Heart left ventricle (tissue), 16 donors: ENCODE results near the gene MCM7. TPM values are rescaled to one million over a fixed set of nuclear protein-coding genes. Genes with fewer than 3 reads are reported as not detected.

ENCODE experiments used
- ATAC-seq, 4 donors: fragments of 200-7000 bp; cut with Tn5 transposase; one replicate each; pipeline ENCODE4 v1.9.1; 2020 to 2022; ENCODE audit warnings: moderate library complexity in 4 of 4, mild to moderate bottlenecking in 3 of 4, moderate number of reproducible peaks in 1 of 4
- DNase-seq, 5 donors: peaks; one replicate each; pipeline ENCODE4 v3.0.0-alpha.2; 2020
- H3K27ac ChIP-seq, 12 donors: fragments of 200-600 bp; sonication (generic) in 4 of 12; one replicate each; pipeline versions ENCODE4 v1.5.0 to v1.8.0; 2016 to 2022; ENCODE audit warnings: mild to moderate bottlenecking in 2 of 12
- H3K27me3 ChIP-seq, 9 donors: fragments of 200-600 bp; sonication (generic) in 2 of 9; one replicate each; pipeline versions ENCODE4 v1.5.1 to v1.8.0; 2016 to 2022; ENCODE audit warnings: mild to moderate bottlenecking in 3 of 9
- H3K36me3 ChIP-seq, 9 donors: fragments of 200-600 bp; sonication (generic) in 2 of 9; one replicate each; pipeline versions ENCODE4 v1.5.0 to v1.8.0; 2018 to 2022; ENCODE audit warnings: mild to moderate bottlenecking in 2 of 9
- H3K4me1 ChIP-seq, 12 donors: fragments of 200-600 bp; sonication (generic) in 4 of 12; one replicate each; pipeline versions ENCODE4 v1.5.0 to v1.8.0; 2016 to 2022; ENCODE audit warnings: mild to moderate bottlenecking in 3 of 12
- H3K4me3 ChIP-seq, 12 donors: fragments of 200-600 bp; sonication (generic) in 4 of 12; one replicate each; pipeline versions ENCODE4 v1.5.0 to v1.8.0; 2017 to 2022; ENCODE audit warnings: mild to moderate bottlenecking in 9 of 12, moderate library complexity in 4 of 12
- H3K9me3 ChIP-seq, 12 donors: fragments of 200-600 bp; sonication (generic) in 4 of 12; one replicate each; pipeline versions ENCODE4 v1.5.0 to v1.8.0; 2016 to 2022; ENCODE audit warnings: mild to moderate bottlenecking in 1 of 12
- POLR2A ChIP-seq, 2 donors: fragments of 450-650 bp; IDR thresholded peaks; one replicate each; pipeline ENCODE4 v1.6.1; 2017; ENCODE audit warnings: antibody characterized with exemption in 2 of 2, mild to moderate bottlenecking in 2 of 2, moderate library complexity in 2 of 2
- WGBS, 4 donors: extraction: QIAGEN DNeasy Blood & Tissue Kit in 2 of 4; methylation state at CpG; one replicate each; pipeline versions ENCODE4 v1.1.5 to v1.1.7; 2013 to 2018; 5-methylcytosine and 5-hydroxymethylcytosine counted together
- intact Hi-C, 10 donors: fragments of 100-400 bp; cut with DNase I; formaldehyde crosslinking; loops; one replicate each; pipeline versions ENCODE4 v1.11.1 to v1.14.2; 2022
- polyA plus RNA-seq, 2 donors: library from polyadenylated mRNA; stranded (reverse); fragments of 200-250 nt; gene quantifications; one replicate each; pipeline ENCODE4 v1.2.3, GENCODE V29; 2013
- total RNA-seq, 9 donors: library from RNA; depleted of rRNA in 2 of 9; stranded (reverse); fragments of >200 nt in 2 of 9; fragmentation: NEBNext Ultra II Directional in 3 of 9; extraction: Animal tissue kit (Norgen Biotek cat#: 25700) in 3 of 9; gene quantifications; one replicate each; pipeline versions ENCODE4 v1.1.0 to v1.2.4, GENCODE V29; 2016 to 2023
- TF ChIP-seq, protein P1 (sequence below), 12 donors: fragments of 200-600 bp; sonication (generic) in 4 of 12; IDR thresholded peaks; one replicate each; pipeline versions ENCODE4 v1.5.0 to v1.8.0; 2018 to 2022; ENCODE audit warnings: antibody characterized with exemption in 12 of 12, mild to moderate bottlenecking in 5 of 12
- donor health status: ischemic (EF 13 %, LVEDD 7.1; RV severe dilation, severe dysfunction).
- donor health status: healthy with polysubstance abuse.
- donor health status: DM: no; HTN: yes; CAD: no.
- donor health status: DM: no; HTN: no; CAD: no.
- donor health status: ischemic (EF 25% LVEDD 6.9; RV normal size, moderate dysfunction).
- donor health status: ischemic (EF 25% LVEDD 5.7; RV mildly dilated, moderate dysfunction).
- donor health status: healthy.
- donor health status: DM: yes; HTN: yes; CAD: no.
- donor health status: ischemic (EF 35%, LVEDD 5.7; RV mildly dilated, moderate dysfunction).
- donor health status: nonischemic (EF 11% LVEDD 7.7; RV severe dilation, severe dysfunction).
- donor health status: DM: yes; HTN: yes; CAD: no.
- donor health status: PGD.
- donor health status: ischemic (EF 29% LVEDD 5.4; RV normal size, mild dysfunction).
- donor health status: nonischemic (EF 23%, LVEDD 6.1; RV moderate dilation, normal function).

The MCM7 gene
- total and polyA plus RNA-seq, 11 donors: 12.8 to 34.4 (median 17.2) TPM

DNA sequence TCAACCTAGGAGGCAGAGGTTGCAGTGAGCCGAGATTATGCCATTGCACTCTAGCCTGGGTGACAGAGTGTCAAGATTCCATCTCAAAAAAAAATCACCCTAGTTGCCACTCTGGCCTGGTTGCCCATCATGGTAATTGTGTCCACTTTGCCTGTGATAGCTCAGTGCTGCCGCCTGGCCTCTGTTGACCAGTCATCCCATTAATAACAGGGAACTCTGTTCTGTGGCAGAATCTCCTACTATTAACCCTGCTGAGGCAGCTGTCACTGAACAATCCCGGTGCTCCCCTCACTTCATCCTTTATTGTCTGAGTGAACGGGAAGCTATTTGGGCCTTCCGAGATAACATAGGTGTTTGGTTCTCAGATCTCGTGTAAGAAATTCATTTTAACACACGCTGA is 34.2 kb downstream of the MCM7 start:
- H3K27me3 ChIP-seq: no peaks in the 10 kb centered on the region
- TF ChIP-seq POLR2A (IDR thresholded peaks at IDR 0.05): no peak
- TF ChIP-seq, protein P1, sequence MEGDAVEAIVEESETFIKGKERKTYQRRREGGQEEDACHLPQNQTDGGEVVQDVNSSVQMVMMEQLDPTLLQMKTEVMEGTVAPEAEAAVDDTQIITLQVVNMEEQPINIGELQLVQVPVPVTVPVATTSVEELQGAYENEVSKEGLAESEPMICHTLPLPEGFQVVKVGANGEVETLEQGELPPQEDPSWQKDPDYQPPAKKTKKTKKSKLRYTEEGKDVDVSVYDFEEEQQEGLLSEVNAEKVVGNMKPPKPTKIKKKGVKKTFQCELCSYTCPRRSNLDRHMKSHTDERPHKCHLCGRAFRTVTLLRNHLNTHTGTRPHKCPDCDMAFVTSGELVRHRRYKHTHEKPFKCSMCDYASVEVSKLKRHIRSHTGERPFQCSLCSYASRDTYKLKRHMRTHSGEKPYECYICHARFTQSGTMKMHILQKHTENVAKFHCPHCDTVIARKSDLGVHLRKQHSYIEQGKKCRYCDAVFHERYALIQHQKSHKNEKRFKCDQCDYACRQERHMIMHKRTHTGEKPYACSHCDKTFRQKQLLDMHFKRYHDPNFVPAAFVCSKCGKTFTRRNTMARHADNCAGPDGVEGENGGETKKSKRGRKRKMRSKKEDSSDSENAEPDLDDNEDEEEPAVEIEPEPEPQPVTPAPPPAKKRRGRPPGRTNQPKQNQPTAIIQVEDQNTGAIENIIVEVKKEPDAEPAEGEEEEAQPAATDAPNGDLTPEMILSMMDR (IDR thresholded peaks at IDR 0.05): no peak
- peaks cover 0 to 17% (median 9%) of the 10 kb centered on the region in 12 donors for H3K4me1 ChIP-seq
- WGBS, 4 donors: 75 to 86% (median 82%) methylated on average over 7 of the region's 7 CpGs
- H3K4me3 ChIP-seq: no peak overlapping the region
- no peak for DNase-seq
- H3K27ac ChIP-seq: no peak overlapping the region
- ATAC-seq: no peak
- intact Hi-C loops: no loop called here
- H3K36me3 ChIP-seq: peaks cover 16 to 76% (median 52%) of the 10 kb centered on the region in 9 donors
- H3K9me3 ChIP-seq: peaks cover 0 to 35% (median 18%) of the 10 kb centered on the region in 12 donors

DNA sequence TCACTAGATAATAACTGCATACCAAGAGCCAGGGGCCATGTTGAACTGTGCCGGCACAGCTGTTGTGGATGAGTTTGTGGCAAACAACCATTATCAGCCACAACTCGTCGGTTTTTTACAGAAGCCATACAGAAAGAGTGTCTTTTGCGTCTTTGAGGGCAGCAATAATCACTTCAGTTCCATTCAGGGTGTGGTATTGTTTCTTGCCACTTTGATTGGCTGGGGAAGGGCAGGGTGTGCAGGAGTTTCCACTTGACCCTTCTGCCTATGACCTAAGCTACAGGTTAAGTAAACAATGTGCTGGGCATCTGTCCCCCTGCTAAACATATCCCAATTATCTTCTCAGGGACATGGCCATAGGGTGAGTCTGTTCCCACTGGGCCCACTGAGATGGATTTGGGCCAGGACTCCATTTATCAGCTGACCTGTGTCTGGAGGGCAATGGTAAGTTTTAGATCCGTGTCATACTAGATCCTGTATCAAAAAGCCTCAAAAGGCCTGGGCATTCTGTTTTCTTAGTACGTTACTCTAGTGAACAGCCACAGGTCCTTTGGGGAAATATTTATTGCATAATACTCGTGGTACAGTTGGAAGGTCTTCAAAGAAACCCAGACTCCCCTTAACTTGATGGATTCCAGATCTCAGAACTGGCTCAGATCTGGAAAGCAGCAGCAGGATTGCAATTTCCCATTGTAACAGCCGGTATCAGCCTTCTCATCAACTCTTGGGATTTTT is 35.6 kb downstream of the MCM7 start:
- intact Hi-C loops: no loop called here
- H3K4me3 ChIP-seq: no peak overlapping the region

DNA sequence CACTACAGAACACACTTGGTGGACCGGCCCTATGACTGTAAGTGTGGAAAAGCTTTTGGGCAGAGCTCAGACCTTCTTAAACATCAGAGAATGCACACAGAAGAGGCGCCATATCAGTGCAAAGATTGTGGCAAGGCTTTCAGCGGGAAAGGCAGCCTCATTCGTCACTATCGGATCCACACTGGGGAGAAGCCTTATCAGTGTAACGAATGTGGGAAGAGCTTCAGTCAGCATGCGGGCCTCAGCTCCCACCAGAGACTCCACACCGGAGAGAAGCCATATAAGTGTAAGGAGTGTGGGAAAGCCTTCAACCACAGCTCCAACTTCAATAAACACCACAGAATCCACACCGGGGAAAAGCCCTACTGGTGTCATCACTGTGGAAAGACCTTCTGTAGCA is 37.0 kb downstream of the MCM7 start:
- Histone ChIP-seq H3K27me3 (no peaks in the 10 kb centered on the region), H3K36me3 (peaks cover 0 to 74% (median 56%) of the 10 kb centered on the region in 9 donors), H3K4me1 (peaks cover 0 to 17% (median 9%) of the 10 kb centered on the region in 12 donors), H3K27ac (peak overlapping the region in 1 of 12 donors; percentile 75), H3K9me3 (peaks cover 0 to 7% (median 0%) of the 10 kb centered on the region in 12 donors), H3K4me3 (no peak overlapping the region)
- intact Hi-C loops: loop anchor here in 1 of 10 donors (1.0 kb wide), 1 partner anchor 10 kb away; no protein-coding TSS in a partner anchor
- no peak for TF ChIP-seq POLR2A (IDR thresholded peaks at IDR 0.05)
- TF ChIP-seq, protein P1 (IDR thresholded peaks at IDR 0.05): no peak
- ATAC-seq: no peak
- DNase-seq: no peak
- 81 to 86% (median 83%) methylated on average over 9 of the region's 9 CpGs for WGBS, 4 donors

More for the DNA sequence above, 35.6 kb downstream of the MCM7 start:
- TF ChIP-seq POLR2A (IDR thresholded peaks at IDR 0.05): no peak
- TF ChIP-seq, protein P1 (IDR thresholded peaks at IDR 0.05): no peak
- Histone ChIP-seq H3K27ac (peak overlapping the region; percentile 1 to 76 (median 42)), H3K4me1 (peaks cover 0 to 17% (median 9%) of the 10 kb centered on the region in 12 donors), H3K36me3 (peaks cover 4 to 76% (median 52%) of the 10 kb centered on the region in 9 donors), H3K27me3 (no peaks in the 10 kb centered on the region), H3K9me3 (peaks cover 0 to 21% (median 4%) of the 10 kb centered on the region in 12 donors)
- DNase-seq (no peak), ATAC-seq (peak; percentile 71 to 85 (median 80))
- 36 to 43% (median 38%) methylated on average over 8 of the region's 8 CpGs for WGBS, 4 donors

DNA sequence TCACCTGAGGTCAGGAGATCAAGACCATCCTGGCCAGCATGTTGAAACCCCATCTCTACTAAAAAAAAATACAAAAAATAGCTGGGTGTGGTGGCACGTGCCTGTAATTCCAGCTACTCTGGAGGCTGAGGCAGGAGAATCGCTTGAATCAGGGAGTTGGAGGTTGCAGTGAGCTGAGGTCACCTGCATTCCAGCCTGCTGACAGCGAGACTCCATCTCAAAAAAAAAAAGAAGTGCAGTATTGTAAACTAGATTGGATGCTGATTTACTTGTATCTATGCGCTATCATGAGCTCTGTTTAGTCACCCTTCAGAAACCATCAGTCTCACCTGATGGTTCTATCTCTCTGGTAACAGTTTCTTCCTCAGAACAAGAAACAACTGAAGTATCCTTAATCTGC is 37.8 kb downstream of the MCM7 start:
- H3K27me3 ChIP-seq: no peaks in the 10 kb centered on the region
- no peak for TF ChIP-seq POLR2A (IDR thresholded peaks at IDR 0.05)
- TF ChIP-seq, protein P1 (IDR thresholded peaks at IDR 0.05): no peak
- DNase-seq (no peak), ATAC-seq (no peak)
- peaks cover 0 to 17% (median 9%) of the 10 kb centered on the region in 12 donors for H3K4me1 ChIP-seq
- peaks cover 0 to 75% (median 62%) of the 10 kb centered on the region in 9 donors for H3K36me3 ChIP-seq
- H3K9me3 ChIP-seq: no peaks in the 10 kb centered on the region
- WGBS, 4 donors: 88 to 96% (median 92%) methylated on average over 4 of the region's 4 CpGs
- intact Hi-C loops: no loop called here
- H3K4me3 ChIP-seq: no peak overlapping the region
- H3K27ac ChIP-seq: no peak overlapping the region
